Stimulated activated CD8-positive, alpha-beta memory T cell treated with anti-CD3 and anti-CD28 coated beads, Interleukin-12 subunit alpha, Interleukin-12 subunit beta, amount 100 ng/mL, for 4 hours (primary cell): ENCODE results near the gene PDE8A.

ENCODE experiments used
- DNase-seq: peaks from one replicate; pipeline ENCODE4 v3.0.0-alpha.2; 2020; ENCODE audit warnings: low read depth

PDE8A gene

GRCh38 chr15:85031944-85032558 is 50.4 kb downstream of the PDE8A start:
- DNase-seq: no peak

GRCh38 chr15:85033148-85033547 is 51.5 kb downstream of the PDE8A start:
- no peak for DNase-seq

GRCh38 chr15:85034276-85034675 is 52.6 kb downstream of the PDE8A start:
- DNase-seq: no peak

- DNase-seq: no peak
Measured at GRCh38 chr15:85035980-85036379, 54.3 kb downstream of the PDE8A start.

GRCh38 chr15:85036716-85037115 is 55.1 kb downstream of the PDE8A start:
- no peak for DNase-seq

GRCh38 chr15:85037641-85038040 is 56.0 kb downstream of the PDE8A start:
- no peak for DNase-seq

GRCh38 chr15:85041230-85041629 is 59.6 kb downstream of the PDE8A start:
- no peak for DNase-seq

GRCh38 chr15:85044251-85044853 is 62.7 kb downstream of the PDE8A start:
- peak; percentile 8 for DNase-seq

GRCh38 chr15:85044894-85045293 is 63.2 kb downstream of the PDE8A start:
- DNase-seq: no peak

- no peak for DNase-seq
Measured at GRCh38 chr15:85045615-85046014, 64.0 kb downstream of the PDE8A start.

- no peak for DNase-seq
Measured at GRCh38 chr15:85047271-85047948, 65.8 kb downstream of the PDE8A start.

GRCh38 chr15:85048430-85048829 is 66.8 kb downstream of the PDE8A start:
- DNase-seq: no peak

GRCh38 chr15:85049805-85050204 is 68.1 kb downstream of the PDE8A start:
- DNase-seq: no peak

GRCh38 chr15:85059734-85060133 is 78.1 kb downstream of the PDE8A start:
- no peak for DNase-seq

- no peak for DNase-seq
Measured at GRCh38 chr15:85062560-85062959, 80.9 kb downstream of the PDE8A start.

GRCh38 chr15:85063088-85063487 is 81.4 kb downstream of the PDE8A start:
- no peak for DNase-seq

GRCh38 chr15:85063522-85064079 is 81.9 kb downstream of the PDE8A start:
- no peak for DNase-seq

GRCh38 chr15:85064710-85065109 is 83.1 kb downstream of the PDE8A start:
- no peak for DNase-seq

GRCh38 chr15:85071061-85071460 is 89.4 kb downstream of the PDE8A start:
- DNase-seq: no peak

- DNase-seq: no peak
Measured at GRCh38 chr15:85071504-85071903, 89.8 kb downstream of the PDE8A start.

- DNase-seq: no peak
Measured at GRCh38 chr15:85072917-85073316, 91.3 kb downstream of the PDE8A start.

GRCh38 chr15:85073556-85074194 is 92.0 kb downstream of the PDE8A start:
- no peak for DNase-seq

- no peak for DNase-seq
Measured at GRCh38 chr15:85086855-85087254, 105.2 kb downstream of the PDE8A start.
